KBM-7 (cell line): Measurements from ENCODE around the gene MAP2.

Experiments used
- DNase-seq: peaks from one replicate; pipeline ENCODE4 v3.0.0-alpha.2; 2015
- in situ Hi-C: fragments of 300-500 bp; cut with MboI; formaldehyde crosslinking; loops from 2 replicates; pipeline ENCODE4 v1.14.3; 2020; ENCODE audit warnings: low sequenced_read_pairs, low pct_unique_long_range_greater_than_20kb, mixed read lengths

Gene MAP2

GRCh38 chr2:209757163-209757562 is 333.3 kb downstream of the MAP2 start:
- in situ Hi-C loops: no loop called here
- DNase-seq: no peak

GRCh38 chr2:209761566-209761965 is 337.7 kb downstream of the MAP2 start:
- no peak for DNase-seq
- in situ Hi-C loops: no loop called here

GRCh38 chr2:209762563-209762962 is 338.7 kb downstream of the MAP2 start:
- in situ Hi-C loops: no loop called here

GRCh38 chr2:209763106-209763505 is 339.3 kb downstream of the MAP2 start:
- in situ Hi-C loops: no loop called here

More at GRCh38 chr2:209762563-209762962, 338.7 kb downstream of the MAP2 start:
- DNase-seq: no peak

GRCh38 chr2:209766613-209767012 is 342.8 kb downstream of the MAP2 start:
- in situ Hi-C loops: no loop called here
- no peak for DNase-seq

More at GRCh38 chr2:209763106-209763505, 339.3 kb downstream of the MAP2 start:
- no peak for DNase-seq

- no peak for DNase-seq
- in situ Hi-C loops: no loop called here
Observed at GRCh38 chr2:209767316-209767715, 343.5 kb downstream of the MAP2 start.

GRCh38 chr2:209768557-209768956 is 344.7 kb downstream of the MAP2 start:
- in situ Hi-C loops: no loop called here
- no peak for DNase-seq

- DNase-seq: peak; percentile 24
- in situ Hi-C loops: no loop called here
Observed at GRCh38 chr2:209771474-209772289, 347.8 kb downstream of the MAP2 start, which contains the start of gene UNC80. Gene UNC80, plus strand, starts transcription at chr2:209771832. Its CDS starts 241 bp downstream, at chr2:209772073.

GRCh38 chr2:209772290-209772685 is 348.4 kb downstream of the MAP2 start:
- in situ Hi-C loops: no loop called here
- no peak for DNase-seq

- in situ Hi-C loops: no loop called here
- DNase-seq: no peak
Observed at GRCh38 chr2:209773377-209773776, 349.5 kb downstream of the MAP2 start.
